GM12872 (cell line): ENCODE data around the gene HJURP.

Experiments
- TF ChIP-seq, protein P1 (sequence below): IDR thresholded peaks from 3 replicates; pipeline ENCODE4 v1.5.1; 2011; ENCODE audit warnings: low read depth, mild to moderate bottlenecking, low read length, moderate library complexity; ENCODE audit not compliant: insufficient read depth

HJURP gene

DNA sequence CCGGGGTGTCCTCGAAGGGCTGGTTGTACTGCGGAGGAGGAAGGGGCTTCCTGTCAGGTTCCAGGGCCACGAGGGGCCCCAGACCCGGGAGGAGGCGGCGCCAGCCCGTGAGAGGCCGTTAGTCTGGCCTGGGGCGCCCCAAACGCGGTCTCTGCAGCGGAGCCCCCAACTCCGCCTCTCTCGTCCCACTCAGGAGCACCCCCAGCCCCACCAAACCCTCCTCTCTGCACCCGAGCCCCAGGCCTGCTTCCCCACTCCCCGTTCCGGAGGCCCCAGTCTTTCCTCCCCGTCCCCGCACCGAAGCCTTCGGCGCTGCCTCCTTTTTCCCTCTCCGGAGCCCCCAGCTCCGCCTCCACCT lies 473 bp downstream of the HJURP start:
- TF ChIP-seq, protein P1, sequence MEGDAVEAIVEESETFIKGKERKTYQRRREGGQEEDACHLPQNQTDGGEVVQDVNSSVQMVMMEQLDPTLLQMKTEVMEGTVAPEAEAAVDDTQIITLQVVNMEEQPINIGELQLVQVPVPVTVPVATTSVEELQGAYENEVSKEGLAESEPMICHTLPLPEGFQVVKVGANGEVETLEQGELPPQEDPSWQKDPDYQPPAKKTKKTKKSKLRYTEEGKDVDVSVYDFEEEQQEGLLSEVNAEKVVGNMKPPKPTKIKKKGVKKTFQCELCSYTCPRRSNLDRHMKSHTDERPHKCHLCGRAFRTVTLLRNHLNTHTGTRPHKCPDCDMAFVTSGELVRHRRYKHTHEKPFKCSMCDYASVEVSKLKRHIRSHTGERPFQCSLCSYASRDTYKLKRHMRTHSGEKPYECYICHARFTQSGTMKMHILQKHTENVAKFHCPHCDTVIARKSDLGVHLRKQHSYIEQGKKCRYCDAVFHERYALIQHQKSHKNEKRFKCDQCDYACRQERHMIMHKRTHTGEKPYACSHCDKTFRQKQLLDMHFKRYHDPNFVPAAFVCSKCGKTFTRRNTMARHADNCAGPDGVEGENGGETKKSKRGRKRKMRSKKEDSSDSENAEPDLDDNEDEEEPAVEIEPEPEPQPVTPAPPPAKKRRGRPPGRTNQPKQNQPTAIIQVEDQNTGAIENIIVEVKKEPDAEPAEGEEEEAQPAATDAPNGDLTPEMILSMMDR, result no peak

DNA sequence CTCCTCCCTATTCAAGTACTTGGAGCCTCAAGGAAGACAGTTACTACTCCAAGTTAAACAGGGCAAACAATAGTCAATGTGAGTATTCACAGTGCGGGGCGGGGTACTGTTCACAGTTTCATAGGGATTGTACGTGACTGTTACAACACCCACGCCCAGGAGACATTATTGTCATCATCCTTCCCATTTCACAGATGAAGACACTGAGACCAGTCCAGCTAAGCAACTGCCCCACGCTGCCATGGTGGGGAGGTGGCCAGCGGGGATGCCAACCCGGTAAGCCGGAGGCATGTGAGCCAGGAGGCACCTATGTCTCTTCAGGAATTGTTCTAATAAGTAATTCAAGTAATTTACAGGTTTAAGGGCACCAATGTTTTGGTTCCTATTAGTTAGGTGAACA lies 982 bp downstream of the HJURP start:
- TF ChIP-seq, protein P1, result no peak

DNA sequence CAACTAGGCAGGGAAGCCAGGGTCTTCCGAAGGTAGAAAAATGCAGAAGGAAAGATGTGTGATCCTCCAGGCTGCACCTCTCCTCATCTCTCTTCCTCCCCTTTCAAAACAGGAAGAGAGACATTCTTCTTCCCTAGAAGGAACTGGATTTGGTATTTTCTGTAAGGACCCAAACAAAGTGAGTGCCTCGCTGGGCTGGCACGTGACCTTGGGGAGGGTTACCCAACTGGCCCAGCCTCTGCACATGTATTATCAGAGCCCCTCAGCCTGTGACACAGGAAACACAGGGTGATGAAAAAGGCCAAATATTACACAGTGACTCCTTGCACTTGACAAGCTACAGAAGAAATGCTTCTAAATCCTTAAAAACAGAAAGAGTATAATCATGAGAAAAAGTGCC lies 2.3 kb downstream of the HJURP start:
- TF ChIP-seq, protein P1, result no peak

DNA sequence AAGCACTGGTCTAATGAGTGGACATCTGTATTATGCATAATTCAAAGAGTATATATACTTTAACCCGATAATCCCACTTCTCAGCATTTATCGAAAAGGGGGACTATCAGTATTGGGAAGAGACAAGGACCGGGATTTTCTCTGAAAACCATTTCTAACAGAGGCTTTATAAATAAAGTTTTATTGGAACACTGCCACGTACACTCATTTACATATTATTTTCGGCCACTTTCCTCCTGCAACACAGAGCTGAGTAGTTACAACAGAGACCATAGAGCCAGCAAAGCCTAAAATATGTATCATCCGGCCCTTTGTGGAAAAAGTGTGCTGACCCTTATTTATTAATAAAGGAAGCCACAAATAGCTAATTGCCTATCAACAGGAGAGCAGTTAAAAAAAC lies 3.2 kb downstream of the HJURP start:
- TF ChIP-seq, protein P1, result no peak

DNA sequence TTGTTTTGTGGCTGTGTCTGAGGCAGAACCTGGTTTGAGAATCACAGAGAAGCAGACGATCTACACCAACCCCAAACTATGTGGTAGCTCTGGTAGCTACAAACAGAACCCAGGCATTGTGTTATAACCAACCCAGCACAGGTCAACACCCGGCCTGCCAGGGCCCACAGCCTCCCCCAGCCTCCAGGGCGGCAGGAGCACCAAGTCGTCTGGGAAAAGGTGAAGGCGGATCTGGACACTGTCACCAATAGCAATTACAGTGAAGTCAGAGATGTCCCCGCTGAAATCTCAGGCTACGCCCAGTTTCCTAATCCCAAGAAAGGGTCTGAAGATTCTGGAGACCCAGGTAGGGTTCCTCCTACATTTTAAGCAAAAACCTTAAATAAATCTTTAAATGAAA lies 3.6 kb downstream of the HJURP start:
- TF ChIP-seq, protein P1, result no peak

DNA sequence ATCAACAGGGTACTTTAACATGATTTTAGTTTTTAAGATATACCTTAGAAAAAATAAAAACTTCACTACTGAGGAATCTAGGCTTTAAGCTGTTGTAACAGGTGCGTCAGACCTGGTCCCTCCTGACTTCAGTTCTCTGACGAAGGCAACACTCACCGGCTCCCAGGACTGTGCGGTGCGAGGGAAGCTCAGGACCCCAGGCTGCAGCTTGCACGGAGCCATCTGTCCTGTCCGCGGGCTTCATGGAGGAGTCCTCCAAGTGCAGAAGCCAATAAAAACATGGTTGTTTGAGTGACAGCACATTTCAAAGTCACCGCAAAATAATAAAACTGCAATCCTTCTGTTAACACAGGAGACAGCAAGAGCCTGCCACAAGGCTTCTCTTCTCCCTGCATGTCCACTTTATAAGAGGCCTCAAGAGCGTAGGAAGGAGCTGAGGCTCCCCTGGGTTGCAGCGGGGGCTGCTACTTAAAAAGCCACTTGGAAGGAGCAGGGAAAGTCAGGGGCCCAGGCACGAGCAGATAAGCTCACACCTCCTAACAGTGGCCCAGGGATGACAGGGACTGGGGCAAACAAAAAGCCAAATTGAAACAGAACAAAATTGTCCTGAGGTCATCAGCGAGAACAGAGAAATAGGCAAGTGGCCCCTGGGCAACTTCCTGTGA lies 4.6 kb downstream of the HJURP start:
- TF ChIP-seq, protein P1, result no peak

DNA sequence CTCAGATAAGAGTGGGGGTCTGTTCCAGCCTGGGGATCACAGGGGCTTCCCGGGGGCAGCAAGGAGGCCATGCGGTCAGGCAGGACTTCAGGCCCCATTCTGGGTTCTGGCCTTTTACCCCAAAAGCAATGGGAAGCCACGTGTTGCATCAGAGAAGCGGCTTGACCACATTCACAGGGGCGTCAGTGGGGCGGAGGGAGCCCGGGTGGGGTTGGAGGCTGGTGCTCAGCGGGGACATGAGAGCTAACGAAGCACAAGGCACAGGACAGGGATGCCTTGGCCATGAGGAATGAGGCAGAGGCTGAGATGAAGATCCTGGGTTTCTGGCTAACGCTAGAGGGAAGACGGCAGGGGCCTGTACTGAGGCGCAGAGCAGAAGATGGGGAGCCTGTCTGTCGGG lies 6.1 kb downstream of the HJURP start:
- TF ChIP-seq, protein P1, result no peak
